Smooth muscle cell (in vitro differentiated cells): Measurements from ENCODE around the gene FAM181A. TPM values are rescaled to one million over a fixed set of nuclear protein-coding genes. Genes with fewer than 3 reads are reported as not detected.

Experiments
- DNase-seq: peaks from one replicate; lab custom pipeline; 2025; ENCODE audit not compliant: unreplicated experiment; lab: John Stamatoyannopoulos, UW
- H2AFZ ChIP-seq: fragments of 200-600 bp; sonication (generic); 2 replicates; pipeline ENCODE4 v1.6.0; 2016; ENCODE audit warnings: antibody characterized with exemption, low read depth, mild to moderate bottlenecking
- H3F3A ChIP-seq: fragments of 200-600 bp; sonication (generic); 2 replicates; pipeline ENCODE4 v1.6.0; 2017; ENCODE audit warnings: antibody characterized with exemption, low read depth
- H3K27ac ChIP-seq: fragments of 200-600 bp; sonication (generic); 2 replicates; pipeline ENCODE4 v1.5.1; 2016; ENCODE audit warnings: low read depth, mild to moderate bottlenecking
- H3K27me3 ChIP-seq: fragments of 200-600 bp; sonication (generic); 2 replicates; pipeline ENCODE4 v1.6.1; 2016; ENCODE audit warnings: low read depth, mild to moderate bottlenecking
- H3K36me3 ChIP-seq: fragments of 200-600 bp; sonication (generic); 2 replicates; pipeline ENCODE4 v1.5.1; 2016; ENCODE audit warnings: low read depth
- H3K4me1 ChIP-seq: fragments of 200-600 bp; sonication (generic); 2 replicates; pipeline ENCODE4 v1.5.1; 2016; ENCODE audit warnings: low read depth
- H3K4me2 ChIP-seq: fragments of 200-600 bp; sonication (generic); 2 replicates; pipeline ENCODE4 v1.6.0; 2016; ENCODE audit warnings: mild to moderate bottlenecking
- H3K4me3 ChIP-seq: fragments of 200-600 bp; sonication (generic); 2 replicates; pipeline ENCODE4 v1.5.1; 2016; ENCODE audit warnings: mild to moderate bottlenecking
- H3K79me2 ChIP-seq: fragments of 200-600 bp; sonication (generic); 2 replicates; pipeline ENCODE4 v1.6.0; 2016; ENCODE audit warnings: low read depth, mild to moderate bottlenecking
- H3K9ac ChIP-seq: fragments of 200-600 bp; sonication (generic); 2 replicates; pipeline ENCODE4 v1.6.0; 2016; ENCODE audit warnings: low read depth
- H3K9me3 ChIP-seq: fragments of 200-600 bp; sonication (generic); replicated peaks from 2 replicates; pipeline ENCODE4 v1.5.1; 2016; ENCODE audit warnings: low read depth
- H4K20me1 ChIP-seq: fragments of 200-600 bp; sonication (generic); 2 replicates; pipeline ENCODE4 v1.6.0; 2016; ENCODE audit warnings: low read depth
- WGBS: methylation state at CpG from one replicate; pipeline ENCODE4 v1.1.7; 2016; ENCODE audit warnings: low lambda C conversion rate; 5-methylcytosine and 5-hydroxymethylcytosine counted together
- polyA plus RNA-seq: library from polyadenylated mRNA; unstranded; fragments of >200 nt; fragmentation: Nextera tagmentation; extraction: Ambion mirVana; gene quantifications from 2 replicates; pipeline ENCODE4 v1.2.1, GENCODE V29; 2016
- total RNA-seq: library from RNA; depleted of rRNA; stranded (reverse); fragments of >200 nt; gene quantifications from 2 replicates; pipeline ENCODE4 v1.2.3, GENCODE V29; 2014
- TF ChIP-seq, protein P1 (sequence below): fragments of 200-600 bp; sonication (generic); IDR thresholded peaks from 2 replicates; pipeline ENCODE4 v1.5.1; 2017; ENCODE audit warnings: borderline replicate concordance, mild to moderate bottlenecking, antibody characterized with exemption; ENCODE audit not compliant: insufficient read depth, poor library complexity, severe bottlenecking

The FAM181A gene
- total and polyA plus RNA-seq, 2 experiments from 2014 or later: not detected

DNA sequence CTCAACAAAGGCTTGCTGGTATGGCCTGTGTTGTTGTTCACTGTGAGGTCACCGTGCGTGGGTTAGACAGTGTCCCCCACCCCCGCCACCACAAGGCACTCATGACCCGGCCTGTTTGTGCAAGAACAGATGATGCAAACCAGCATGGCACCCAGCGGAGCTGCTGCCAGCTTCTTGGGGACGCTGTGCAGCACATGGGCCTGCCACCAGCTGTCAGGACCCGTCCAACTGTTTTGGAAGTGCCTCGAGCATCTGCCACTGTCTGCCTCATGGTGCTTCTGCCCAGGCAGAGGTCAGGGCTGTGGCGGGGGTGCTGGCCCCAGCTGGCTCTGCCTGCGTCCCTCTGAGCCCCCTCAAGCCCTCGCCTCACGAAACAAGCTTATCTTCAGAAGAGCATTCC, 47.7 kb downstream of the FAM181A start:
- Histone ChIP-seq H3K4me3 (no peak overlapping the region), H3K36me3 (no peaks in the 10 kb centered on the region), H3K9ac (no peak overlapping the region), H3K4me1 (peaks cover 7% of the 10 kb centered on the region), H3F3A (no peaks in the 10 kb centered on the region), H3K27ac (no peak overlapping the region), H3K4me2 (no peak overlapping the region), H4K20me1 (no peaks in the 10 kb centered on the region), H2AFZ (no peak overlapping the region), H3K9me3 (no peaks in the 10 kb centered on the region), H3K27me3 (no peaks in the 10 kb centered on the region), H3K79me2 (no peaks in the 10 kb centered on the region)
- TF ChIP-seq, protein P1, sequence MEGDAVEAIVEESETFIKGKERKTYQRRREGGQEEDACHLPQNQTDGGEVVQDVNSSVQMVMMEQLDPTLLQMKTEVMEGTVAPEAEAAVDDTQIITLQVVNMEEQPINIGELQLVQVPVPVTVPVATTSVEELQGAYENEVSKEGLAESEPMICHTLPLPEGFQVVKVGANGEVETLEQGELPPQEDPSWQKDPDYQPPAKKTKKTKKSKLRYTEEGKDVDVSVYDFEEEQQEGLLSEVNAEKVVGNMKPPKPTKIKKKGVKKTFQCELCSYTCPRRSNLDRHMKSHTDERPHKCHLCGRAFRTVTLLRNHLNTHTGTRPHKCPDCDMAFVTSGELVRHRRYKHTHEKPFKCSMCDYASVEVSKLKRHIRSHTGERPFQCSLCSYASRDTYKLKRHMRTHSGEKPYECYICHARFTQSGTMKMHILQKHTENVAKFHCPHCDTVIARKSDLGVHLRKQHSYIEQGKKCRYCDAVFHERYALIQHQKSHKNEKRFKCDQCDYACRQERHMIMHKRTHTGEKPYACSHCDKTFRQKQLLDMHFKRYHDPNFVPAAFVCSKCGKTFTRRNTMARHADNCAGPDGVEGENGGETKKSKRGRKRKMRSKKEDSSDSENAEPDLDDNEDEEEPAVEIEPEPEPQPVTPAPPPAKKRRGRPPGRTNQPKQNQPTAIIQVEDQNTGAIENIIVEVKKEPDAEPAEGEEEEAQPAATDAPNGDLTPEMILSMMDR: no peak
- no peak for DNase-seq
- 87% methylated on average over 12 of the region's 12 CpGs for WGBS

DNA sequence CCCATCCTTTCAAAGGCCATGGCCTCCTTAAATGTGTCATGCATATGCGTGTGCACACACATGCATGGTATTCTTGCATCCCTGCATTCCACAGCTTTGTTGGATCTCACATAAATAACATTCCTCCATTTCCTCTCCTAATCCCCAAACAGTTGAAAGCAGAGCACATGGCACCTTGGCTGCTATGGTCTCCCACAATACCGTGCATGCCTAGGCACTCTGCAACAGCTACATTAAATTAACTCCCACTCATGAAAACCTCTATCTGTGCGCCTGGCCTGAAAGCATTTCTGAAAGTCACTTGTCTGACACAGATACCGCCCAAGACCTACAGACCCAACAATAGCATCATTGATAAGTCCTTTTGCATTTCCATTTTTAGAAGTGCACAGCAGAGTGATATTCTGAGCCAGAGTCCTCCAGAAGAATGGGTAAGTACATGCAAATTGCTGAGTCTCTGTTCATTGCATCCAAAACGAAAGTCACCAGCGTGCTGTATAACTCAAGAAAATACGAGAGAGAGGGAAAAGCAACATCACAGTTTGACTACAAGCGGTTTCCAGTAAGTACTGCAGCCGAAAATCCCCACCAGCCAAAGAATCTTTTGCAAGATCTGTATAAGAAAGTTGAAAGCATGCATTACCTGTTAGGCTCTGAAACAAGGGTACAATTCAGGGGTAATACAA, 48.8 kb downstream of the FAM181A start:
- H2AFZ ChIP-seq: peak overlapping the region; percentile 18
- H3K27me3 ChIP-seq: no peaks in the 10 kb centered on the region
- no peak overlapping the region for H3K4me3 ChIP-seq
- H3K36me3 ChIP-seq: no peaks in the 10 kb centered on the region
- TF ChIP-seq, protein P1: no peak
- H4K20me1 ChIP-seq: no peaks in the 10 kb centered on the region
- DNase-seq: no peak
- no peak overlapping the region for H3K27ac ChIP-seq
- WGBS: 71% methylated on average over 9 of the region's 9 CpGs
- H3K9me3 ChIP-seq: no peaks in the 10 kb centered on the region
- H3K79me2 ChIP-seq: no peaks in the 10 kb centered on the region
- peaks cover 7% of the 10 kb centered on the region for H3K4me1 ChIP-seq
- peak overlapping the region; percentile 25 for H3K4me2 ChIP-seq
- H3K9ac ChIP-seq: no peak overlapping the region
- no peaks in the 10 kb centered on the region for H3F3A ChIP-seq

DNA sequence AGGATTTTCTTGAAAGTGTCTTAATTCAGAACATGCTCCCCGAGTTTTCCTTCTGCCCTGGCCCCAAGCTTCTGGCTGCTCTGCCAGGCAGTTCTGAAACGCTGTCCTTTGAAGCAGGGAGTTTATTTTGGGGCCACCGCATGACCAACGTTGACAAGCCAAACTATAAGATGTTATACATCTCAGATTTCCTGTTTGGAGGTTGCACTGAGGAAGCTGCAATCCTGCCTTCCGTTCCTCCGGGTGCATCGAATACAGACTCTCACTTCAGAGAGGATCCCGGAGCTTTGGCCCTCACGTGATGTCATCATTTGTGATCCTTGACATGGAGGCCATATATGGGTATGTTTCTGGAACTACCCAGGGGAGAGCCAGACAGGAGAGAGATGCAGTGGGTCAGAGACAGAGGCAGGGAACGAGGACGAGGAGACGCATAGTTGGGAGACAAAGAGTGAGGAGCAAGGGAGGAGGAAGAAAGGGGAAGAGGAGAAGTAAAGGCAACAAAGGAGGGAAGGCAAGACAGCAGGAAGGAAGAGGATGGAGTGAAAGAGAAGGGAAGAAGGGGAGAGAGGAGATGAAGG, 49.4 kb downstream of the FAM181A start, which contains the start of gene ASB2:
Gene ASB2 (minus strand): TSS at position 94 of the 581 bp plus-strand sequence. CDS start 12,031 bp downstream, outside the sequence.
- Histone ChIP-seq H4K20me1 (no peaks in the 10 kb centered on the region), H3K4me2 (peak within 1 kb of the TSS; percentile 25), H3K79me2 (no peaks in the 10 kb centered on the region), H3K27ac (no peak within 1 kb of the TSS), H3K4me3 (no peak within 1 kb of the TSS), H3K9ac (no peak within 1 kb of the TSS), H3K27me3 (no peaks in the 10 kb centered on the region), H3K4me1 (peaks cover 7% of the 10 kb centered on the region), H3K36me3 (no peaks in the 10 kb centered on the region), H3F3A (no peaks in the 10 kb centered on the region), H3K9me3 (no peaks in the 10 kb centered on the region), H2AFZ (peak within 1 kb of the TSS; percentile 18)
- no peak for DNase-seq
- TF ChIP-seq, protein P1: no peak
- 65% methylated on average over 12 of the region's 12 CpGs for WGBS
